ENCODE results near the gene FSTL4. TPM values are rescaled to one million over a fixed set of nuclear protein-coding genes. Genes with fewer than 3 reads are reported as not detected.

The FSTL4 gene
- polyA plus RNA-seq, 1 of the 3 experiments (the other 2 are of a cell fraction) = not detected

DNA sequence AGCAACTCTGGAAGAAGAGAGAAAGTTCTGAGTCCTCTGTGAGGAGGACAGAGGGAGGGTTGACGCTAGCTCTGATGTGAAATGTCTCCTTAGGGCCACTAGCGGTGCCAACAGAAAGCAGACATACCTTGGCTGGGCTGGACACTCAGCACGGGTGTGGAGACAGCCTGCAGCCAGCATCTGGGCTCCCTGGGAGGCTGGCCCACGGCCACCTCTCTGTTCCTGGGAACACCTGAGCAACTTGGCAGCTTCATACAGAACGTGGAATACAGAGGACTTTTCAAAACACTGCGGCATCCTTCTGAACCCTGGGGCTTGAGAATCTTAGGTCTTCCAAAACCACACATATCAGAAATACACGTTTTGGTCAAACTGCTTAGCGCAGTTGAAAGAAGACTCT, 269.1 kb downstream of the FSTL4 start:
- no peaks in the 10 kb centered on the region for H3K27me3 ChIP-seq (ENCODE audit: insufficient read depth)
- no peaks in the 10 kb centered on the region for H3F3A ChIP-seq (replicated peaks; ENCODE audit: insufficient read depth)
- no peak overlapping the region for H3K27ac ChIP-seq (ENCODE audit: low read depth in 2 of 2, low read length in 1 of 2)
- H3K9ac ChIP-seq = no peak overlapping the region
- H3K9me2 ChIP-seq = no peaks in the 10 kb centered on the region
- H3K9me3 ChIP-seq = no peaks in the 10 kb centered on the region
- TF ChIP-seq RFX5 (IDR thresholded peaks at IDR 0.05; ENCODE audit: low read length) (no peak), ELF1 (IDR thresholded peaks at IDR 0.05) (no peak), SMC3 (IDR thresholded peaks at IDR 0.05; ENCODE audit: low read depth, low read length) (no peak), TCF12 (IDR thresholded peaks at IDR 0.05) (no peak), CHD2 (IDR thresholded peaks at IDR 0.05; ENCODE audit: low read length, partially characterized antibody) (no peak), JUND (IDR thresholded peaks at IDR 0.05) (no peak), FOXJ3 (CRISPR knock-in tag; IDR thresholded peaks at IDR 0.05) (no peak)
- TF ChIP-seq, protein P1, sequence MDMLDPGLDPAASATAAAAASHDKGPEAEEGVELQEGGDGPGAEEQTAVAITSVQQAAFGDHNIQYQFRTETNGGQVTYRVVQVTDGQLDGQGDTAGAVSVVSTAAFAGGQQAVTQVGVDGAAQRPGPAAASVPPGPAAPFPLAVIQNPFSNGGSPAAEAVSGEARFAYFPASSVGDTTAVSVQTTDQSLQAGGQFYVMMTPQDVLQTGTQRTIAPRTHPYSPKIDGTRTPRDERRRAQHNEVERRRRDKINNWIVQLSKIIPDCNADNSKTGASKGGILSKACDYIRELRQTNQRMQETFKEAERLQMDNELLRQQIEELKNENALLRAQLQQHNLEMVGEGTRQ (IDR thresholded peaks at IDR 0.05; ENCODE audit: borderline replicate concordance, low read depth, low read length) = no peak
- TF ChIP-seq, protein P2, sequence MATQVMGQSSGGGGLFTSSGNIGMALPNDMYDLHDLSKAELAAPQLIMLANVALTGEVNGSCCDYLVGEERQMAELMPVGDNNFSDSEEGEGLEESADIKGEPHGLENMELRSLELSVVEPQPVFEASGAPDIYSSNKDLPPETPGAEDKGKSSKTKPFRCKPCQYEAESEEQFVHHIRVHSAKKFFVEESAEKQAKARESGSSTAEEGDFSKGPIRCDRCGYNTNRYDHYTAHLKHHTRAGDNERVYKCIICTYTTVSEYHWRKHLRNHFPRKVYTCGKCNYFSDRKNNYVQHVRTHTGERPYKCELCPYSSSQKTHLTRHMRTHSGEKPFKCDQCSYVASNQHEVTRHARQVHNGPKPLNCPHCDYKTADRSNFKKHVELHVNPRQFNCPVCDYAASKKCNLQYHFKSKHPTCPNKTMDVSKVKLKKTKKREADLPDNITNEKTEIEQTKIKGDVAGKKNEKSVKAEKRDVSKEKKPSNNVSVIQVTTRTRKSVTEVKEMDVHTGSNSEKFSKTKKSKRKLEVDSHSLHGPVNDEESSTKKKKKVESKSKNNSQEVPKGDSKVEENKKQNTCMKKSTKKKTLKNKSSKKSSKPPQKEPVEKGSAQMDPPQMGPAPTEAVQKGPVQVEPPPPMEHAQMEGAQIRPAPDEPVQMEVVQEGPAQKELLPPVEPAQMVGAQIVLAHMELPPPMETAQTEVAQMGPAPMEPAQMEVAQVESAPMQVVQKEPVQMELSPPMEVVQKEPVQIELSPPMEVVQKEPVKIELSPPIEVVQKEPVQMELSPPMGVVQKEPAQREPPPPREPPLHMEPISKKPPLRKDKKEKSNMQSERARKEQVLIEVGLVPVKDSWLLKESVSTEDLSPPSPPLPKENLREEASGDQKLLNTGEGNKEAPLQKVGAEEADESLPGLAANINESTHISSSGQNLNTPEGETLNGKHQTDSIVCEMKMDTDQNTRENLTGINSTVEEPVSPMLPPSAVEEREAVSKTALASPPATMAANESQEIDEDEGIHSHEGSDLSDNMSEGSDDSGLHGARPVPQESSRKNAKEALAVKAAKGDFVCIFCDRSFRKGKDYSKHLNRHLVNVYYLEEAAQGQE (IDR thresholded peaks at IDR 0.05; ENCODE audit: low read depth, low read length) = no peak
- DNase-seq = no peak
- H3K79me2 ChIP-seq (ENCODE audit: insufficient read depth) = no peaks in the 10 kb centered on the region
- POLR2A ChIA-PET = no interaction called here
- no peaks in the 10 kb centered on the region; a peak in 1 of 4 replicates for H3K4me1 ChIP-seq (ENCODE audit: control insufficient read depth in 1 of 2, insufficient read depth in 2 of 2, low read depth in 1 of 2, low read length in 1 of 2)
- no peak overlapping the region for H3K4me3 ChIP-seq (ENCODE audit: low read depth in 2 of 2, low read length in 1 of 2)
- H2AFZ ChIP-seq (ENCODE audit: low read depth) = no peak overlapping the region
- WGBS (ENCODE audit: low lambda C conversion rate) = 61% methylated on average over 4 of the region's 8 CpGs
- no peaks in the 10 kb centered on the region for H3K36me3 ChIP-seq (replicated peaks in 1 of 2; ENCODE audit: control insufficient read depth in 1 of 2, insufficient read depth in 2 of 2, low read length in 1 of 2)
- no peaks in the 10 kb centered on the region for H4K20me1 ChIP-seq (ENCODE audit: insufficient read depth)
- CTCF ChIA-PET = no interaction called here
- H3K4me2 ChIP-seq = no peak overlapping the region

DNA sequence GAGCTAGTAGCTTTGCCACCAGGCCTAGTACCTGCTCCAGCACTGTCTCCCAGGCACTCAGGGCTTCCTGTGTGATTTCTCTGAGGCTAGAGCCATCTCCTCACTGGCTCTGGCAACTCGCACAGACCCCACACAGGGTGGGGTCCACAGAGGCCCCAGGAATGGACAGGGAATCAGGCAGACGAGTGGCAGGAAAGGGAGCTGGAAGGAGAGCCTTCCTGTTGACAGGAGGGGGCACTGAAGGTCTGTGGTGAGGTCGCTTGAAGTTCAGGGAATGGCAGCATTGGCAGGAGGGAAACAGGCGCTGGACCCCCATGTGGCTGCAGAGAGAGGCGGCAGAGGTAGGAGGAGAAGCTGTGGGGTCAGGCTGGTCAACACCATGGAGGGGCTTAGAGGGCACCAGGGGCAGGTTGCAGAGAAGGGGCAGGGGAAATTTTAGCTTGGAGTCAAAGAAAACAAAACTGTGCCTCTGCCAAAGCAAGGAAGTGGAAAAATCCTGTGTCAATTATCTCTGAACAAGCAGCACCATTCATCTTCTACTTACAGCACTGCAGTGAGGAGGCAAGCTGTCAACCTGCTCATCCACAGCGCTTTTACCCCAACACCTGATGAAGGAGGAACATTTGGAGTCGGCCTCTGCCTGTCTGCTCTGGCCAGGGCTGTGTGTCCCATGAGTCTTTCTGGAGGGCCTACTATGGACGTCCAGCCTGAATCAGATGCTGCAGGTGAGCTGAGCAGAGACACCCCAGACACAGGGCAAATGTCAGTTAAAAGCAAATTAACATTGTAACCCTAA, 270.2 kb downstream of the FSTL4 start:
- H2AFZ ChIP-seq (ENCODE audit: low read depth) = no peak overlapping the region
- H3K27me3 ChIP-seq (ENCODE audit: insufficient read depth) = no peaks in the 10 kb centered on the region
- no peaks in the 10 kb centered on the region for H3K36me3 ChIP-seq (replicated peaks in 1 of 2; ENCODE audit: control insufficient read depth in 1 of 2, insufficient read depth in 2 of 2, low read length in 1 of 2)
- no peaks in the 10 kb centered on the region for H3K9me3 ChIP-seq
- H3K9ac ChIP-seq = no peak overlapping the region
- no peaks in the 10 kb centered on the region for H3F3A ChIP-seq (replicated peaks; ENCODE audit: insufficient read depth)
- 44% methylated on average over 8 of the region's 8 CpGs for WGBS (ENCODE audit: low lambda C conversion rate)
- H3K4me1 ChIP-seq (ENCODE audit: control insufficient read depth in 1 of 2, insufficient read depth in 2 of 2, low read depth in 1 of 2, low read length in 1 of 2) = peaks cover 0 to 1% of the 10 kb centered on the region in 2 experiments; a peak in 1 of 4 replicates
- CTCF ChIA-PET = interaction anchor here (0.7 to 1.7 kb wide), 8 partner anchors 9 to 698 kb away, joined by 3 read pairs; no protein-coding TSS in a partner anchor
- no peak overlapping the region for H3K4me3 ChIP-seq (ENCODE audit: low read depth in 2 of 2, low read length in 1 of 2)
- POLR2A ChIA-PET = no interaction called here
- no peak overlapping the region for H3K27ac ChIP-seq (ENCODE audit: low read depth in 2 of 2, low read length in 1 of 2)
- TF ChIP-seq, protein P1 (IDR thresholded peaks at IDR 0.05; ENCODE audit: borderline replicate concordance, low read depth, low read length) = no peak
- peak; percentile 42 for TF ChIP-seq RAD21 (IDR thresholded peaks at IDR 0.05; ENCODE audit: low read length)
- no peak for TF ChIP-seq ELF1 (IDR thresholded peaks at IDR 0.05)
- no peaks in the 10 kb centered on the region for H3K9me2 ChIP-seq
- no peaks in the 10 kb centered on the region for H3K79me2 ChIP-seq (ENCODE audit: insufficient read depth)
- DNase-seq = peak; percentile 39
- no peak overlapping the region for H3K4me2 ChIP-seq
- H4K20me1 ChIP-seq (ENCODE audit: insufficient read depth) = no peaks in the 10 kb centered on the region

All from SK-N-SH (cell line).